Inflammatory macrophage (primary cell): ENCODE data around the gene PARD3.
"Not testable (repeated sequence)": the region's sequence is repeated elsewhere in the genome, so short reads cannot be mapped to it uniquely, and the experiment has no call there.

Experiments used
- DNase-seq, 2 donors: peaks; one replicate each; pipeline ENCODE4 v3.0.0-alpha.2; 2020 to 2022

The PARD3 gene

DNA sequence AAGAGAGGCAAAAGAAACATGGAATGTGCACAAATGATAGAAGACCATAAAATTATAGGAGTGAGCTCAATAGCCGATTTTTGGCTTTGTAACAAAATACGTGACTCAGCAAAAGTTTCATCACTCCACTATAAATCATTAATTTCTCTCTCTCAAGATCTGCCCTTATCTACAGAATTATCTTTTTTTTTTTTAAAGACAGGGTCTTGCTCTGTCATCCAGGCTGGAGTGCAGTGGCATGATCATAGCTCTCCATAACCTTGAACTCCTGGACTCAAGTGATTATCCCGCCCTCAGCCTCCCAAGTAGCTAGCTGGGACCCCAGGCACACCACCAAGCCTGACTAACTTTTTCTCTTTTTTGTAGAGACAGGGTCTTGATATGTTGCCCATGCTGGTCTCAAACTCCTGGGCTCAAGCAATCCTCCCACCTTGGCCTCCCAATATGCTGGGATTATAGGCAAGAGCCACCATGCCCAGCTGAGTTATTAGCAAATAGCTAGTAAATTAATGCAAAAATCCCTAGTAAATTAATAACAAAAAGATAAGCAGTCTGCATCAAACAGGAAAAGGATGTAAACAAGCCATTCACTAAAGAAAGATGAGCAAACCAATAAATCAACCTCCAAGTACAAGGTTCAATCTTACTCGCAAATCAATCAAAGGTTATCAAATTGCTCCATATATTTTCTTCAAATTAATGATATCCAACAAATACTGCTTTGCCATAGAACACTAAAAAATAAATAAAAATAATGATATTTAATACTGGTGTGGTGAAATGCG, 450.7 kb downstream of the PARD3 start:
- DNase-seq: no peak

DNA sequence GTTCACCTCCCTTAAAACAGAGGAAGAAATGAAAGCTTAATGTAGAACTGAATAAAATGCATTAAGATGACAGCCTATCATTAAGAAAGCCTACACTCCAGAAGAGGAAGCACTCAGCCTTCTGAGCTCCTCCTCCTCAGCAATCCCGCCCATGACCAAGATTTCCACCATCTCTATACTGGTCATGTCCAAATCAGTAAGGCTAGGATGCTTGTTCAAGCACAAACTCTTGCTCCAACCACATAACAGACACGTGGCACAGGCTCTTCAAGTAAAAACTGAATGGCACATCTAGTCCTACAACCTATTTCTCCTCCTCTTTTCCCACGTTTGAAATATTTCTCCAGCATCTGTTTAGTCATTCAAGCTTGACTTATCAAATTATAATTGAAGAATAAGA, 454.1 kb downstream of the PARD3 start:
- no peak for DNase-seq

DNA sequence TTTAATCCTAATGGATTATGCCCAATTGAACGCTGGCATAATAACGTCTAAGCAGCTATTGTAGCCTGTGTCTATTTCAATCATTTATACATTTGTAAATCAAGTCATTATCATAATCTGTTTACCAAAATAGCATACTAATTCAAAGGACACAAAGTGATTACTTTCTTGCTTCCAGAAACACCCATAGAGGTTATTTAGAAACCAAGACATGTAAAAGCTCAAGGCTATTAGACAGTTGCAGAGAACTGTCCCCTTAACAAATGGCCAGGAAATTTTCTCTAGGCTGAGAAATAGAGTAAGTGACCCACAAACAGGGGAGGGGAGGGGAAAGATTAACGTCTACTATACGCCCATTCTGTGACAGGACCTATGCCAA, 455.7 kb downstream of the PARD3 start:
- DNase-seq: no peak

DNA sequence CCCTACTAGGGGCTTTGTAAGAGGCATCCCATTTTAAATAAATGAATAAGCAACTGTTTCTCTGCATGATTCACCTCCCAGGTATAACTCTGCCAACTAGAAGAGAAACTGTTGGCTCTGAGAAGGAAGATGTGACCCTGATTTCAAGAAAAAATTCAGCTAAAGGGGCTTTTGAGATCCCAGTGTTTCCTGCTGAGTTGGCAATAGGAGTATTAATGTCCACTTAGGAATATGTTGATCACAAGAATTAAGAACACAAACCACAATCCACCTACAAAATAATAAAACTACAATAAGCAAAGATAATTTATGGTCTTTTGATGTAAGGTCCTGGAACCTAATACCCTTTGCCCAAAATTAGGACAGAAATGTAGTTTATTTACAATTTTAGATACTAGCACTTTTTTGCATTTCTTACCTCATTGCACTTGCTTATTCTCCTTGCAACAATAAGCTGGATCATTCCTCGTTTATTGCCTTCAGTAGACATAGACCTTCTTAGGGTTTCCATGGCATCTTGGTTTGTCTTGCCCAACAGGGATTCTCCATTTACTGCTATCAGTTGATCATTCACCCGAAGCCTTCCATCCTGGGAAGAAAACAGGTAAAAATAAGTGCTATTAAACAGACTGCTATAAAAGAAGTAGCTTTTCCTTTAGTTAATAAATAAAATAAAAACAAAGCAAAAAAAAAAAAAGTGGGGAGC, 456.2 kb downstream of the PARD3 start:
- no peak for DNase-seq

DNA sequence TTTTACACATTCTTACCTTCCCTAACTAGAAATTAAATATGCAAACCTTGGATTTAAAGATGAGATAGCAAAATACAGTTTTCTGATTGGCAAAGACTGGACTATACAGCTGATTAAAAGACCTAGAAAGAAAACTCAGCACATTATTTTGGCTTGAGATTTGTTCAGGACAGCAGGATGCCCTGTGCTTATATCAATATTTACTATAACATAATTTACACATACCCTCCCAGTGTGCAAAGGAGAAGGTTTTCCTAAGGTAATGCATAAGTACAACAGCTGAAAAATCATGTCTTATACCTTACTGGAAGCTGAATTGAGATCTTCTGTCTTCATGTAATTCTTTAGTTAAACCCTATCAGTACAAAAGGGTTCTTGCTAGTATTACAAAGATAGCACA, 458.6 kb downstream of the PARD3 start:
- no peak for DNase-seq

DNA sequence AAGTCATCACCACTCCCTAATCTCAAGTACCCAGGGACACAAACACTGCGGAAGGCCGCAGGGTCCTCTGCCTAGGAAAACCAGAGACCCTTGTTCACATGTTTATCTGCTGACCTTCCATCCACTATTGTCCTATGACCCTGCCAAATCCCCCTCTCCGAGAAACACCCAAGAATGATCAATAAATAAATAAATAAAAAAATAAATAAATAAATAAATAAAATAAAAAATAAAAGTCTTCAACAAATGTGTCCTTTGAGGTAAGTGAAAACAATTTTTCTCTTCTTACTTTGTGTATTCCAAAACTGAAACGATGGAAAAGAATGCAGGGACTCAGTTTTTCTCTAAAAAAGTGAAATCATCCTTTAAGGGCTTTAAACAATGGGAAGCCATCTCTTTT, 461.6 kb downstream of the PARD3 start:
- not testable (repeated sequence) for DNase-seq

DNA sequence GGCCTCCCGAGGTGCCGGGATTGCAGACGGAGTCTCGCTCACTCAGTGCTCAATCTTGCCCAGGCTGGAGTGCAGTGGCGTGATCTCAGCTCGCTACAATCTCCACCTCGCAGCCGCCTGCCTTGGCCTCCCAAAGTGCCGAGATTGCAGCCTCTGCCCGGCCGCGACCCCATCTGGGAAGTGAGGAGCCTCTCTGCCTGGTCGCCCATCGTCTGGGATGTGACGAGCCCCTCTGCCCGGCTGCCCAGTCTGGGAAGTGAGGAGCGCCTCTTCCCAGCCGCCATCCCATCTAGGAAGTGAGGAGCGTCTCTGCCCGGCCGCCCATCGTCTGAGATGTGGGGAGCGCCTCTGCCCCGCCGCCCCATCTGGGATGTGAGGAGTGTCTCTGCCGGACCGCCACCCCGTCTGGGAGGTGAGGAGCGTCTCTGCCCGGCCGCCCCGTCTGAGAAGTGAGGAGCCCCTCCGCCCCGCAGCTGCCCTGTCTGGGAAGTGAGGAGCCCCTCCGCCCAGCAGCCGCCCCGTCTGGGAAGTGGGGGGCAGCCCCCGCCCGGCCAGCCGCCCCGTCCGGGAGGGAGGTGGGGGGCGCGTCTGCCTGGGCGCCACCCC, 462.4 kb downstream of the PARD3 start:
- DNase-seq: not testable (repeated sequence)

DNA sequence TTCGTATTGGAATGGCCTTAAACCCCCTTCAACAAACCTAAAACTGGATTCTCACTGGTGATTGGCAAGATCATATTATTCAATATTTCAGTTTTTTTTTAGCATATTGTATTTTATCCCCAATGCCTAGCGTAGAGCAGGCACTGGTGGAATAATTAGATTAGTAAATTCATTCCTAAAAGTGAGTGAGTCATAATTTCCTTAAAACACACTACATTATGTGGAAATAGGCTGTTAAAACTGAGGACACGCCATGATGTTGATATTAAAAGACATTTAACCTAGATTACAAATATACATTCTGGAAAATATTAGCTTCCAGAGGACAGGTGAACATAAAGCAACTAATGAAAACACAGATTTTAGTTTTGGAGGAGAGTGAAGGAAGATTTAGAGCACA, 463.9 kb downstream of the PARD3 start:
- DNase-seq: no peak

DNA sequence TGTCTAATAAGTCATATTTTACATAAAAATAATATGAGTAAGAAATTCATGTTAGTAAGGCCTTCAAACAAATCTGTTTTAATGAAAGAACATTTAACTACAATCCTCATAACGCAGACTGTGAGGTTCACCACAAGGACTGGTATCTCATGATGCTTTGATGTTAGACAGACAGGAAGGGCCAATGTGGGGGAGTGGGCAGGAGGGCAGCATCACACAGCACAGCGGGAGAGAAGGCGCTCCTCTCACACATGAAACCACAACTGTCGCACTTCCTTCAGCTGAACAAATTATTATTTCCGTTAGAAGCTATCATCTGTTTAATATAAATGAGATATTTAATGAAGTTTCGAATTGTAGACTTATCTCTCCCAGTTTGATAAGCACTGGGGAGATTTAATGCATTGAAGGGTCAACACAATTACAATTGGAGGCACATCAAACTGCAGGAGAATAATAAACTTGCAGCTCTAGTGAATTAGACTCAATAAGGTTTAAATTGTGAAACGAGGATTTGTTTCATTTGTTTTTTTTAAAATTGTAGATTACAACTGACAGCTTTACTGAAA, 466.1 kb downstream of the PARD3 start:
- no peak for DNase-seq

DNA sequence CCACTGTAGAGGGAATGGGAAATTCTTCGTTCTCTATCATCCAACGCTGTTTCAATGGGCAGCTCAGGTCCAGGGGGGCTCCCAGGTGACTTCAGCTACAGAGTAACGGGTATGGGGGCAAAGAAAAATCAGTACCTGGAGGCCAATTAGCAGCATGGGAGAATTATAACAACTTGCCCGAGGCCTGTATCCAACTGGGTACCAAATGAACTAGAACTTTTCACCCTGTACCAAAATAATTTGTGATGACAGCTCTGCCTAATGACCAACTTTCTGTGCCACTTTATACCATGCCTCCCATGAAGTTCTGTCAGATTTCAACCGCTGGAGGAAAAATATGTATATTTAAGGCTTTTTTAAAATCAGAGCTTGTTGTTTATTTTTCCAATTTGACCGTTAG, 467.1 kb downstream of the PARD3 start:
- no peak for DNase-seq

DNA sequence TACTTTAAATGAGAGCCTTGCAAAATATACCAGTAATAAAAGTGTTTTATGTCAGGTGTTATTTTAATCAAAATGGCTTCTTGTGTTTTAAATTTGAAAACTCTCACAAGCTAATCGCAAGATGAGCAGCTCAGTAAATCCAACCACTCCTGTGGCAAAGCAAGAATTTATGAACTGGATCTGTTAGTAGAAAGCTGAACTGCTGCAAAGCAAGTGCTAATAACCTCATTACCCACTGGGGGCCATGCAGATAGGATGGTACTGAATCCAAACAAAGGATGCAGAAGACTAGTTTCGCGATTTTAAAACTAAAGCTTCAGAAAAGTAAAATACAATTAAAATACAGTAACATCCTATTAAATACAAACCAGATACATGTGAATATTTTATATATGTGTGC, 468.0 kb downstream of the PARD3 start:
- DNase-seq: no peak

DNA sequence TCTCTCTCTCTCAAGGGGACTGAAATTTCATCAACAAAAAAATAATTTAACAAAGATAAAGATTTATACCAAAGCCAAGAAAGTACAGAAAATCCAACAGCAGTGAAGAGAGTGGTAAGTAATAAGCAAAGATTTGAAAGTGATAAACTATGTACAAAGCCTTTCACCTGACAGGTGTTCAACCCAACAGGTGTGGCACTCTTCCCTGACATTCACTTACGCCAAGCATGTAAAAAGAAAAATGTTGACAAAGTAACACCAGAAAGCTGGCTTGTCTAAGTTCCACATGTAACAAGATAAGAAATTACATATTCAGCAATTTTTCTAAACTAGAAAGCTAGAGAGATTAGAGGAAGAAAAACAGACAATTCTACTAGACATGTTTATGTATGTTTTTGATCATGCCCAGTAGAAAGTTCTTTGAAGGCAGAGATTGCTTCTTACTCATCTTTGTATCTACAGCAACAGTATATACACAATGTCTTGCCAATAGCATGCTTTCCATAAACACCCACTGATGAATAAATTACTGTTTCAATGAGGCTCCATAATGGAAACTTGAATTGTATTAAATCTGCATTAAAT, 468.5 kb downstream of the PARD3 start:
- DNase-seq: no peak

DNA sequence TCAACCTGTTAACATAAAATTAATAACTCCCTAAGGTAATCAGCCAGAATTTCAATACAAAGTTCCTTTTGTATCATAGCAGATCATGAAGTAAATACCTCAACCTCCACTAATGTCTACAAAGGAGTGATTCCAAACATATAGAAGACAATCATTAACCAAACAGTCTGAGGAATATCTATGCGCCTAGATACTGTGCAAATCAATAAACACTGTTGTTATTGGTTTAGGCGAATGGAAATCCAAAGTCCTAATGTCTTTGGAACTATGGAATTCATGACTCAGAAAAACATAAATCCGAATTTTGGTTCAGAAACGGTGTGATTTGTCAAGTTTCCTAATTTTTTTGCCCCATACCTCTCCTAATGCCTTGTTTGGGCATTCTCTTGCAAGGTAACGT, 469.7 kb downstream of the PARD3 start:
- DNase-seq: no peak

DNA sequence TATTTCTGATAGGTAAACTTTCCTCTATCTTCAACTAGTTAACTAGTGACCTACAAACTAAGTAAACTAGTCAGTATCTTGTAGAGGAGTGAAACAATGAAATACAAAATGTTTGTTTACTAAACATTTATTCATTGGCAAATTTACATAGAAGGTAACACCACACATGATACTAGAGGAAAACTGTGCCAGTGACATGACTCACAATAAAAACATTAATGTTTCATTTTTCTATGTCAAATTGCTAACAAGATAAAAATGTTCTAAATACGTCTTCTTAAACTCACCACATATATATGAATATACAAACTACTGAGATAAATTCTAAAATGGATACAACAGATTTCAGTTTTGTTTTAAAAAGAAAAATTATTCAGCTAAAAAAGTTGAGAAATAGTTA, 471.3 kb downstream of the PARD3 start:
- no peak for DNase-seq

DNA sequence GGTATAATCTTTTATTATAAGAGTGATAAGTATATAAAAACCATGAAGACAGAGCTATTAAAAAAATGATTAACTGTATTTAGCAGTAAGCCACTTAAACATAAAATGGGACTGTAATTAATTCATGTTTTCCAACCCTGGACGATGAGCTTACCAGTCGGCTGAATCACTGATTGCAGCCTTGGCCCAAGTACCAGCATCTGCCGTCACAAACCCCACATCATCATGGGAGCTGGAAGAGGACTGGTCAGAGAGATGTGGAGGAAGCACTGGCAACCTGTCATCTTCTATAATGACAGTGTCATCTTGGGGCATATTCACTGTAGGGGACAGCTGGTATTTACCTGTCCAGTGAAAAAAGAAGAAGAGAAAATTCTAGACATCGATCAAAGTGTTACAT, 473.6 kb downstream of the PARD3 start:
- no peak for DNase-seq

DNA sequence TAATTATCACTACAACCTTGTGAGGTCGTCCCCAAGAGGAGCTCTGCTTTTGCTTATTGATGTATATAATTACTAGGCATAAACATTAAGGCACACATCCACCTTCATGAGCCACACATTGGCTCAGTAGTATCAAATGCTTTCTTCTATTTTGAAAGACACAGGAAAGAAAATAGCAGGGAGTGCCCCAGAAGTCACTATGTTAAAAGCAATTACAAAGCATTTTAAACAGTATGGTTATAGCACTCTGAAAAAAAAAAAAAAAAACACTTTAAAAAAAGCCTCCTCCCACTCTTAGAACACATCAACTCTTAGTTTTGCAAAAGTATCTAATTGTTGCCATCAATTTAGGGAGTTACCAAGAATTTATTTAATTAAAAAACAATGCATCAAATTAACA, 474.2 kb downstream of the PARD3 start:
- no peak for DNase-seq

DNA sequence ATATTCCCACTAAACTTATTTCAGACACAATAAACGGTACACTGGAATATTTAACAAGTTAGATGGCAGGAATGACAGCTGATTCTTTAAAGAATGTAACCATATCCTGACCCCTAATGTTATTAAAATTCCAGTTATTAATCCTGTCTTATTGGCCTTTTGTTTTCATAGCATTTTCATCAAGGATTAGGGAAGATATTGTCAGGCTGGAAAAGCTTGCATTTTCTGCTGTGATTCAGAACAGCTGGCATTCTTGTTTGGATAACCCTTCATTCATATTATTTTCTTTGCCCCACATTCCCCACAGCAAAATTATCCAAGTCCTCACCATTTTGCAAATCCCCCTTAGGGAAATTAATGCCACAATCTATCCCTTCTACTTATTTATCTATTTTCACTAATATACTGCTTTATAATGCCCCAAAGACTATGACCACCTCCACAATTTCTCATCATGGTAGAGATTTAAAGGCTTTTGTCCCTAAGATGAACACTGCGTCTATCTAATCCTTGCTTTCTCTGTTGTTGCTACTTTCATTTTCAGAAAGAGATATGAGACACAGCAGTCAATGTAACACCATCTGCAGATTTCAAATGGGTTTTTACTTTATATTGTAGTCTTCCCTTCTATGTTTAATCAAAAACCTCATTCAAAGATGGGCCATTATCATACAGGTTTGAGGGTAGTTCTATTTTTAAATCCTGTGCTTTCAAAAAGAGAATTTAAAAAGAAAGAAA, 475.1 kb downstream of the PARD3 start:
- DNase-seq: no peak

DNA sequence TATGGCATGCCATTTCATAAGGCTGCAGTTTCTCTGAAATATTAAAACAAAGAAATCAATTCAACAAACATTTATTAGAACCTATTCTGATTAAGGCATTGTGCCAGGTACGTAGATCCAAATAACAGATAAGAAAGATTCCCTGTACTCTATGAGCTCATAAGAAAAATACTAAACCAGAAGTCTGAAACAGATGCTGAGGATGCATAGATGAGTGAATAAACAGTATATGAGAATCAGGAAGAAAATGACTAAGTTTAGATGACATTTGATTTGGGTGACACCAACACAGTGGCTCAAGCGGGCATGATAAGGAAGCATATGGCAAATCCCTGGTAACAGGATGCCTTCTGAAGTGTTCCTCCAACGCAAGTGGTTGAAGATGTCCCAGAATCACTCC, 477.2 kb downstream of the PARD3 start:
- no peak for DNase-seq

DNA sequence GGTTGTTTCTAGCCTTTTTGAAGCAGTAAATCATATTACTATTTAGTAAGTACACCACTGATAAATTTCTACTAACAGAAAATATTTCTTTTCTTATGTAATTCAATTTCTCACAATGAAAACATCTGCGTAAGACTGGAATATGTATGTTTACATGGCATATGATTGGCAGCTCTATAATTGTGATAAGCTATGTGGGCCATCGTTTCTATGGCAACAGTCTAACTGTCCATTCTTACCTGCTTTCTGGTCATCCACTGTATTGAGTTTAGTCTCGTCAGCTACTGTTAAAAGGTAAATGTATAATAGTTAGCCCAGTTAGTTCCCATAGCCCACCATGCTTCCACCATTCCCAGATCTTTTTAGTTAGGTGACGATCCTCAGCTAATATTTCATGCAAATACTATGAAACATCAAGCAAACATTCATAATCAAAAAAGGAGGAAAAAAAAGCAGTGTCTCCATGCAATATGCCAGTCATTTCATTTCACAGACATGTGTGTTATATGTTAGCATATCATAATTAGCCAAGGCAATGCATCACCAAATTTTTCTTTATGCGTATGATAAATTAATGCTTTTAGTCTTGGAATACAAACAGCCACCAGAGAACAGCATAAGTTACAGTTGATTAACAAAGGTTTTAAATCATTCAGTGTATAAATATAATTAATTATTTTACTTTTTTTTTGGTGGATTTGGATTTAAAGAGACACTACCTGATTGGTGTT, 479.0 kb downstream of the PARD3 start:
- DNase-seq: no peak

DNA sequence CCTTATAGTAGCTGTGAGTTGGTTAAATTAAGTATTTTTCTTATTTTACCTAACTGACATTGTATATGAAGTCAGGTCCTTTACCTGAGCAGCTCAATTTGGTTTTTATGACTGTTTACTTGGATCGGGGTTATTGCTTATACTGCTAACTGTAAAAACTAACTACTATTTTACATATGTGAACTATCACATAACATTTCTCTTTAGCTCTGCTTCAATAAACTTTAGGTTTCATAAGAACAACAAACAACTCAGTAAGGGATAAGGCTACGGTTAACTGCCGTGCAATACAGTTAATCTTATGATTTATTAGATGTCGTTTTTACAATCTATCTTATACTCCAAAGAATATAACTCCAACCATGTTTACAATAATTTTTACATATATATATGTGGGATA, 480.2 kb downstream of the PARD3 start:
- no peak for DNase-seq

DNA sequence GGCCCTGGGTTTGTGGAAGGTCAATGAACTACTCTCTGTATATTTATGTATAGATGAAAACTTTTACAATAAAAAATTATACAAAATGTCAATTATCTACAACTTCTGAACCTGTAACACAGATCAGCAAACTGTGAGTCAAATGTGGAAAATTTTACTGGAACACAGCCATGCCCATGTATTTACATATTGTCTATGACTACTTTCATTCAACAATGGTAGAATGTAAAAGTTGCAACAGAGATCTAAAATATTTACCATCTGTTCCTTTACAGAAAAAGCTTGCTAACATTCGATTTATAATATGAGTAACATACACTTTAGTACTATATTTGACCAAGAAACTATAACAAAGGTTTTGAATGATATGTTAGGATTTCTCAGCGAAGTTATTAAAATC, 481.6 kb downstream of the PARD3 start:
- DNase-seq: no peak

DNA sequence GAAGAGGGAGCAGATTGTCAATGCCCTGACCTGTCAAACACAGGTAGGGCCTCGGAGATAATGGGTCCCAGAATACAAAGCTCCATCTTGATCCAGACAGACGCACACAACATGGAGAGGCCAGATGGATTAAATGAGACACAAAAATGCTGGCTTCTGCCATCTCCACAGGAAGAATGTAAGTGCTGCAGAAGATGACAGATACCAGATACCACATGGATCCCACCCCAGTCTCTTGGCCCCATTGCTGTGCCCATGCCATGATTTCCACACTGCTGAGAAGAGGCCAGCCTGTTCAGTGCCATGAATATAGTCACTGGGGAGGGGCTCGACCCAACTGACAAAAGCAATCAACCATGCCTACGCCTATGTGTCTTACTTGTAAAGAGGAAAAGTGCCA, 487.9 kb downstream of the PARD3 start:
- no peak for DNase-seq
